ENCODE data around the gene ZNF512B.

GRCh38 chr20:63913768-63914167 lies 56.0 kb downstream of the ZNF512B start:
- TF ChIP-seq CTCF (IDR thresholded peaks at IDR 0.05; ENCODE audit: low read depth, low read length) (no peak), EZH2phosphoT487 (IDR thresholded peaks at IDR 0.05; ENCODE audit: low read depth) (no peak)

All from OCI-LY3 (cell line).